T-helper 1 cell (primary cell): ENCODE data around the gene RTN4.

ENCODE experiments used
- DNase-seq, 5 donors: peaks; one replicate each; pipeline ENCODE4 v3.0.0-alpha.2; 2012 to 2020

Gene RTN4

DNA sequence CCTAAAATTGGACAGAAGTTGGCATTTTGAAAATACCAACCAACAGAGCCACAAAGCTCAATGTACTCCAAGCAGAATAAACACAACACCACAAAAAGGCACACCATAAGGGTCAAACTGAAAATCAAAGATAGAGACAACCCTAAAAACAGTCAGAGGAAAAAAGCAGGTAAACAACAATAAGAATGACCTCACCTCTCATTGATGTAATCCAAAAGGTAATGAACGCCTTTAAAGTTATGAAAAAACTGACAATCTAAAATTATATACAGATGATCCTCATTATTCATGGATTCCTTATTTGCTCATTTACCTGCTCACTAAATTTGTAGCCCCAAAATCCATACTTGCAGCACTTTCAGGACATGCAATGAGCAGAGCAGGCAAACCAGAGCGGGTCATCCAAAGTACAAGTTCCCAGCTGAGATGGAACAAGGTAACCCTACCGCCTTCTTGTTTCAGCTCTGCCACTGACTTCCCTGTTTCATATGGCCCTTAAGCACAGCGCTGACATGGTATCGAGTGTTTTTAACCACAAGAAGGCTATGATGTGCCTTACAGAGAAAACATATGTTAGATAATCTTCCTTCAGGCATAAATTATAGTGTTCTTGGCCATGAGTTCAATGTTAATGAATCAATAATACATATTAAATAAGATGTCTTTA lies 17.0 kb downstream of the RTN4 start:
- no peak for DNase-seq

DNA sequence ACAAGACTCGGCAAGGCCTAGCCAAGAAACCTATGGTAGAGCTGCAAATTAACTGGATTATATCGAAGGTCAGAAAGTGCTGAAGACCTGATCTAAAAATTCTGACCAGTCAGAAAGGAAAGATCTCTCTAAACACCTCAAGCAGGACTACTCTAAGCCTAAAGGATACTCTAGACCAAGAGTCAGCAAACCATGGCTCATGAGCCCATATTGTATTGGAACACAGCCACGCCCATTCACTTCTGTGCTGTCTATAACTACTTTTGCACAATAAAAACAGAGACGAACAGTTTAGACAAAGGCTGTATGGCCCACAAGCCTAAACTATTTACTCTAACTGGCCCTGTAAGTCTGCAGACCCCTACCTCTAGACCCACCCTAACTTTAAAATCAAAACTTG lies 18.7 kb downstream of the RTN4 start:
- no peak for DNase-seq

DNA sequence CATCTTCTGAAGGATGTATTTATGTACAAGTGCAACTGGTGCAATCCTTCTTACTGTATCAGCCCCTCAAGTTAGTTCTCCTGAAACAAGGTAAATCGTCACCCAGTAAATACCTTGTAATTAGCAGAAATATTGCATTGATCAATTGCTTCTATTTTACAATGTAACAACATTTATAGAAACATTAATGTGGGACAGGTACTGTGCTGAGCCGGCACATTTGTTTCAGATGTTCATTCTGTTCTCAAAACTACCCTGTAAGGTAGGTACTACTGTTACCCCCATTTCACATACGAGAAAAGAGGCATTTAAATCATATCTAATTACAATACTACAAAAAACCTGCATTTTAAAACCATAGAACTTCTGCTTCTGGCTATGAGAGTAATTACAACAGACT lies 19.5 kb downstream of the RTN4 start:
- no peak for DNase-seq

DNA sequence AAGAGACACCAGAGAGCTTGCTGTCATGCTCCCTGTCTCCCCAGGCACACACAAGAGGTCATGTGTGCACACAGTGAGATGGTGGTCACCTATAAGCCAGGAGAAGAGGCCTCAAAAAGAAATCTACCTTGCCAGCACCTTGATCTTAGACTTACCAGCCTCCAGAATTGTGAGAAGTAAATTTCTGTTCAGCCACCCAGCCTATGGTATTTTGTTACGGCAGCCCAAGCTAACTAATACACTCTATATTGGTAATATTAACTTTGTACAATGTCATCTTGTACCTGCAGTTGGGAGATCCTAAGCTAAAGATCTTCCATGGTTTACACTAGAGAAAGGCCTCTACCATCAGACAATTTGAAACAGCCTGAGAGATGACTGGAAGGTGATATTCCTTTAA lies 21.2 kb downstream of the RTN4 start:
- DNase-seq, result no peak

DNA sequence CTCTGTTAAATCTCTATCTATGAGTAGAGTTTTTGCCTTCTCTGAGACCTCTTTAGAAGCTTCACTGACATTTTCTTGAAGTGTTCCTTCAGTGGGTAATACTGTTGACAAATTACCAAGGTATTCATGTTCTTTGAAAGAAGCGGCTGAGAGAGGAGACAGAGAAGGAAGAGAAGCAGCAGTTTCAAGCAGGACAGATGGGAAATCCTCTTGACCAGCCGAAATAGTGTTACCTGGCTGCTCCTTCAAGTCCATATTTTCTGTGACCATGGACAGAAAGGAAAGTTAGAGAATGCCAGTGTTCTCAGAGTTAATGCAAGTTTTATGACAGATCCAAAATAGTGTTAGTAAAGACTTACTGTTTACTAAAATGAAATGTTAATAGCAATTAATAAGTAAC lies 23.0 kb downstream of the RTN4 start:
- DNase-seq, result no peak

DNA sequence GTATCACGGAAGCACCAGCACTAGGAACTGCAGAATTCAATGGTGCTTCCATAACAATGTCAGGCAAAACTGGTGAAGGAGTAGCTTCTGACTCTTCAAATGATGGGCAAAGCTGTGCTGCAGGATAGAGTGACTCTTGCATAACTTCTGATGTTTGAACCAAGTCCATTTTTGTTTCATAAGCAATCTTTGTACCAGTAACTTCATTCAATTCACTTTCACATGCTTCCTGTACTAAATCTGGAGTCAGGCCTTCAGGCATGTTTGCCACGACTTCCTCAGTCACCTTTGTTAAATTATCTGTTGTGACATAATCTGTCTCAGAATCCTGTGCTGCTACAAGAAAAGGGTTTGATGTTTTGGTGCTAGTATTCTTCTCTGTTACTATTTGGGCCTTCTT lies 24.0 kb downstream of the RTN4 start:
- DNase-seq, result no peak

DNA sequence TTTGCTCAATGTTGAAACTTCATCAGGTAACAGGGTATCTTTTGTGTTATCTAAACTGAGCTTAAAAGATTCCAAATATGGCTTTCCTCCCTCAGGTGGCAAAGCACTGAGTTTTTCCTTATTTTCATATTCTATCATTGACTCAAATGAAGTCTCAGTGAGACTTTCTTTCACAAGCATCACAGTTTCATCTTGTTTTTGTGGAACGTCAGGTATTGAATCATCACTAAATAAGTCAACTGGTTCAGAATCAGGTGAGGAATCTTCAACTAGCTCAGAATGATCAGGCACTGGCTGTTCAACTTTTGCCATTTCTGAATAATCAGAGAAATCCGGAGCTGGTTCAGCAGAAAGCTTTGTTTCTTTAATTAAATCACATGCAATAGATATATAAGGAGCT lies 24.6 kb downstream of the RTN4 start:
- DNase-seq, result no peak

DNA sequence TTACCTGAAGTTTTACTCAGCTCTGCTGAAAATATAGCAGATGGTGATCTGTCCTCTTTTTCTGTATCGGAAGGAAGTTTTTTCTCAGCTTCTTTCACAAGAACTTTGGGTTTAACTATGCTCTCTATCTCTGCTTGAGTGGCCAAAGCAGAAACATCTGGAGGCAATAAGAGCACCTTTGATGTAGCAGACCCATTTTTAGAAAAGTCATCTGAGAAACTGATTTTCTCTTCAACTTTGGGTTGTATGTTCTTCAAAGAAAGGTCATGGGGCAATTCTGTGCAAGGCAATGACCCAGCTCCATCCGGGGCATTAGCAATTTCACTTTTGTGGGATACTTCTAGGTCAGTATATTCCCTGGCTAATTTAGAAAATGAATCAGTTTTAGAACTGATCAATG lies 25.2 kb downstream of the RTN4 start:
- DNase-seq, result no peak

DNA sequence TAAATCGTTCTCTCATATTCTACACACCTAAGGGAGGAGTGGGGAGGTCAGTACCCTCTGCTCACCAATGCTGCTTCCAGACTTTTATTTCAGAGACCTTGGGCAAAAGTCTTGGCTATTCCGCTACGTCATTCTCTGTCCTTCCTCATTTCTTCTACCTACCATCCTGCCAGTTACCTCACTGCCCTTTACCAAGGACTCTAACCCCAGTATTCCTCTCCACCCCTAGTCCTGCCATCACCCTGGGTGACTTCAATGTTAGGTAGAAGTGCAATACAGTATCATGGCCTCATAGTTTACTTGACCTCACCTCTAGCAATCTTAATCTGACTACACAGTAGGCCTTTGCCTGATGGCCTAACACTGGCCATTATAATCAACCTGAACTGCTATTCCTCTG lies 27.8 kb downstream of the RTN4 start:
- DNase-seq, result no peak

DNA sequence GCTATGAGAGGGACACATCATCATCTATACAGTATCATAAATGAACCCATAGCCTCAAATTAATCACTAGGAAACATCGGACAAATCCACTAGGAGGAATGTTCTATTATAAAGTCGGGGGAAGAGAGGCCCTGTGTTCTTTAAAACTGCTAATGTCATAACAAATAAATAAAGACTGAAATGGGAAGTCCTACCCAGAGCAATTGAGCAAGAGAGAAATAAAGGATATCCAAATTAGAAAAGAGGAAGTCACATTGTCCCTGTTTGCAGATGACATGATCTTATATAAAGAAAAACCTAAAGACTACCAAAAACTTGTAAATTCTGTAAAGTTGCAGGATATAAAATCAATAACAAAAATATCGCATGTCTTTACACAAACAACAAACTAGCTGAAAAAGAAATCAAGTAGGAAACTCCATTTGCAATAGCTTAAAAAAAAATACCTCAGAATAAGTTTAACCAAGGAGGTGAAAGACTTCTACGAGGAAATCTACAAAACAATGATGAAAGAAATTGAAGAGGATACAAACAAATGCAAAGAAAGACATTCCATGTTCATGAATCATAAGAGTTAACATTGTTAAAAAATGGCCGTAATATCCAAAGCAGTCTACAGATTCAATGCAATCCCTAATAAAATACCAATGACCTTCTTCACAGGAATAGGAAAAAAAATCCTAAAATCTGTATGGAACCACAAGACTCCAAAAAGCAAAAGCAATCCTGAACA lies 30.6 kb downstream of the RTN4 start:
- no peak for DNase-seq

DNA sequence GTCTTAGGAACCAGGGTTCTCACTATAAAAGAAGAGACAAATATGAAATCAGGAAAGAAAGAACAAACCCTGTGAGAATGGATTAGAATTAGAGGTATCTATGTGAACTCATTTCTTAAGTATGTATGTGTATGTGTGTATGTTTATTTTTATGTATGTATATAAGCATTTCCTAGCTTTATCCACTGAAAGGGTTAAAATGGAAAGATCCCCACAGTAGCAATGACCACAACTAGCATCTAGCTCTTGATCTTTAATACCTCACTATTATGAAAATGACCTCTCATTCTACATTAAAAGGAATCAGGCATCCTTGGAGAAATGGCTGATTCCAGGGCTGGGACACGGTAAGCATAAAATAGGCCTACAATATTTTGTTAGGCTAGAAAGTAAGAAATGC lies 31.6 kb downstream of the RTN4 start:
- no peak for DNase-seq

DNA sequence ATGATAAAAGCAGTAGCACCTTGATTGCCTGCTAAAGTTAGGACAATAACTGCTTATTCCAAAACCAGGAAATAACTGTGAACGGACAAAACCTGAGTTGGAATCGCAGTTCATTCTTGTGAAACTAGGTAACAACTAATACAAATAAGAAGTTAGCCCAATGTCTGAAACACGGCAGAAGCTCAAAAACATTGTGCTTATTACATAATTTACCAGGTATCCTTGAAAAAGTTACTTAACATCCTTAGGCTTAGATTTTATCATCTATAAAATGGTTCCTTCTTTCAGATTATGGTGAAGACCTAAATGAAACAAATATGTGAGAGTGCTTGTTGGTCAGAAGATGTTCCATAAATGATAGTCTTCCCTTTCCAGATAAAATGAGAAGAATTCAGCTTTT lies 32.4 kb downstream of the RTN4 start:
- DNase-seq, result no peak

DNA sequence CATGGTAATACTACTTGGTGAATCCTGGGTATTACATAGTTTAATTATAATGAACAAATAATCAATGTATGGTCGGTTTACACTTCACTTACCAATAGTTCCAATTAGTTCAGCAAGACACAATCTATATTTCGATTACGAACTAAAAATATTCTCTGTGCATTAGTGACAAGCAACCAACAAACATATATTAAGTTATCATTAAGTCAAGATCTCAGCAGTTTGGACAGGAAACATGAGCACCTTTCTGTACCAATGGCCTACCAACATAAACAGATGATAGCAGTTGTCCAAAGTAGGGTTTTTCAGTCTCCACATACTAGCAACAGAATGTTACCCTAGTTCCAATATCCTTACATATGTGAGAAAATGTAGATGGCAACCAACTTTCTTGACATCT lies 32.8 kb downstream of the RTN4 start:
- DNase-seq, result no peak

DNA sequence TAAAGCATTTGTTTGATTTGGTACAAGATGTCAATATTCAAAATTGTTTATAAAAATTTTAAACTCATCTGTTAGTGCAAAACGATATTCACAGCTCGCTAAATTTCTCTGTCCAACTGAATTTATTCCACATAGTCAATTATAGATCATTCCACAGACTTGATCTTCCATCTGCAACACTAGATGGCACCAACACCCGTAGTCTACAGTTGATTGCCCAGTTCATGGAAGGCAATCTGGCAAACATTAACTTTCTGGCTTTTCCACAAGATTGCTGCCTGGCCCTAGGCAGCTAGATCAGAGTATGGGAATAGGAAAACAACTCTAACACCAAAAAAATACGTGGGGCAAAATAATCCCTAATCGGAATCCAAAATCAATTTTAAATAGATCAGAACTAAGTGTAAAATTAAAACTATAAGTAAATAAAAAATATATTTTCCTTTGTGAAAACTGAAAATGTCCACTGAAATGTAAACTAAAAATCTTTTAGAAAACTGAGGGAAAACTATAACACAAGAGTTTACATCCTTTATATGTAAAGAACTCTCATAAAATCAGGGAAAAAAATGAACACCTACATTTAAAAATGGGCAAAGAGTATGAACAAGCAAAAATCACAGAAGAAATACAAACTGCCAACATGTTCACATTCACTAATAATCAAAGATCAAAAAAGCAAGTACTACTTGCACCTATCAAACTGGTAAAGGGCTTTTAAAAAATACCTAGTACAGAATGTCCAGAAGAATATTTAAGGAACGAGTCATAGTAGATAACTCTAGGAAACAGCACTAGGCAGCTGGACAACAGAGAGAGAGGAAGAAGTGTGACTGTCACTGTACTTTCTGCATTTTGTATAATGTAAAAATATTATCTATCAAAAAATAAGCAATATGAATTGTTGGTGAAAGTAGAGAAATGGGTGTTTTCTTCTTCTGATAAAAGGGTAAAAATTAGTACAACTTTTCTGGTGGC lies 35.0 kb downstream of the RTN4 start:
- peak in 4 of 5 donors; percentile 7 to 22 (median 16) for DNase-seq

DNA sequence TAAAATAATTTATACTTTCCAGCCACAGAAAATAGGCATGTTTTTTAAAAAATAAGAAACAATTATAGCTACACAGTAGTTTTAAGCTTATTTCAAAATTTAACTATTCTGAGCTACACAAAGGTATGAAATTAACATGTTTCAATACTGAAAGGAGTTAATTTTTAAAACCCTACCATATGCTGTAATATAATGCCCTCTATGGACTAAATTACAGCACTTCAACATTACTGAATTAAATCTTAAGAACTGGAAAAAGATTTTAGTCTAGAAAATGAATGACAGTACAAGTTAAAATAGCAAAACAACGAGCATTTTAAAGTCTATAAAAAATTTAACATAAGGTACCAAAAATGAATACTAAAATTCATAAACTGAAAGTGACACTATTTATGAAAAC lies 36.3 kb downstream of the RTN4 start:
- DNase-seq, result no peak

DNA sequence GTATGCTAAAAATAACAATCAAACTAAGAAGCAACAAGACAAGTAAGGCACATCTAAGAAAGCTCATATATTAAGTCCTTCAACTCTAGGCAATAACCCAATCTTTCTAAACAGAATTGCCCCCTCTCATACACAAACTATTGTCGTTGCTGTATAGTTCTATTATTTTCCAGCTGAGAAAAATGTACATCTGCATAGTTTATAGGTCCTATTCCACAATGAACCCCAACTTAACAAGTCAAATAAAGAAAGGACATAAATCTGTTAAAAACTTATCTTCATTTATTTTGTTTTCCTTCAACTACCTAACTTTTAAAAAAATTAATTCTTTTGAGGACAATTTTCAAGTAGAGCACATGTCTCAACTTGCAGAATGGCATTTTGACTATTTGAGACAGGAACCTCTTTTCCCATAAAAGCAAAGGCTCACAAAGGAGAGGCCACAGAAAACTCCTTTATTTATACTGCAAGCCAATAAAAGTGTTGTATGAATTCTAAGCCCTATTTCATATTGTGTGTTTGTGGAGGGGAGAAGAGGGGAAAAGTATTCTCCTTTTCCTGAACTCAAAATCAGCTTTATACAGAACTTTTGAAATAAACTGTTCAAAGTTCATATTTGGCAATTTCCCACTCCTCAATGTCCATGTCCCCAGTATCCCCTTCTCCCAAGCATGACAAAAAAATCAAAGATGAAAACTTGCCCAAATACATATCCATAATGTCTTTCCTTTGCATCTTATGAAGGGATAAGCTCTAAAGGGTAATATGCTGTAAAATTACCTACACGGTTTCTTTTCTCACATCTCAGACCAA lies 37.4 kb downstream of the RTN4 start:
- no peak for DNase-seq

DNA sequence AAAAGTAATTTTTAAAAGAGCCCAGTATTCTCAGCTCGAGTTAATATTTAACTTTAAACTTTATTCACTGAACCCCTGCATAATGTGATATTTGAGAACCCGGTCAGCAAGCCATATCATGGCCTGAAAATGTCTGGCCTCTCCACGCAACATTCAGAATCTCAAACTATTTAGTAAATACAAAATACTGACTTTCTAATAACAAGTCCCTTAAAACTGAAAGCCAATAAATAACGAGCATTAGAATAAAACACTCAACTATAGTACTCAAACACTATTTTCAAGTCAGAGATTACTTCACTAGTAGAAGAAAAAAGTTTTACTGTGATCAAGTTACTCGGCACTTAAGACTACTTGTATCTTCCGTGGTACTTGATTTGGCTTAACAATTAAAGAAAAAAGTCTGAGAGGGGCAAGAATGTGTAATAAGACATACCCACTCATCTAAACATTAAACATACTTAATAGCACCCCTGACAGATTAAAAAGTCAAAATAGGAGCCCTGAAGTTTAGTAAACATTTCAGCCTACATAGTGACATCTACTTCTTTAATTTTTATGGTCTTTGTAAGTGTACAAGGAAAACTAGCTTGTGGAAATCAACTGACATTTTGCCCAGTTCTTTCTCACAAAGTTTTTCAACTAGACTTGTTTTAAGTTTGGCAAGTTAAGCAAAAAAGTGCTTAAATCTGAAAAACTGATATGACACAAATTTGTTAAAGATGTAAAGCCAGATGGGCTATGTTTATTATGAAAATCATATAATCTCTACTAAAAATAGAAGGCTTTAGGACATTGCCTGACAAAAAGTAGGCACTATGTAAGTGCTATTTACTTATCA lies 38.2 kb downstream of the RTN4 start:
- no peak for DNase-seq

DNA sequence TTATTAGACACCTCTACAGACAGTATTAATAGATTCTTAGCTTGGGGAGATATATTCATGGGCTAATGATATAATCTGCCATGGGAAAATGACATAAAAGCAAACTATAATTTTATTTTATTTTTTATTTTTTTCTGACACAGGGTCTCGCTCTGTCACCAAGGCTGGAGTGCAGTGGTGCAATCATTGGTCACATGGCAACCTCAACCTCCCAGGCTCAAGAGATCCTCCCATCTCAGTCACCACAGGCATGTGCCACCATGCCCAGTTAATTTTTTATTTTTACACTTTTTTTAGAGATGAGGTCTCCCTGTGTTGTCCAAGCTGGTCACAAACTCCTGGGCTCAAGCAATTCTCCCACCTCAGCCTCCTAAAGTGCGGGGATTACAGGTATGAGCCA lies 39.3 kb downstream of the RTN4 start:
- no peak for DNase-seq

DNA sequence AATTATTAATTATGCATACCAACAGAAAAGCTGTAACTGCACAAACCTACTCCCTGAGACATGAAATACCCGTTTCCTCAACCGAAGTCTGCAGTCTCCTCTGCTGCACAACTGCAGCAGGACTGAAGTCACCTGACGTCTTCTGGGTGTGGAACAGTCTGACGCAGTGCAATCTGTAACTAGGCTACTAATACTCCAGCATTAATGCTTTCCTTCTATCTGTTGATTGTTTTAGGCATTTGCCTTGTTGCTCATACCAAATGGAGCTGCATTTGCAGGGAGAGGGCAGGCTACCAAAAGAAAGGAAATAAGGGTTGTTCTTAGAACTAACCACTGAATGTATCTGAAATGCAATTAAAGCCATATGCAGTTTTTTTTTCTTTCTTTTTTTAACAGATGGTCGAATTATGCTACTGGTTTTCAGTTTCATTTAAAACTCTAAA lies 40.1 kb downstream of the RTN4 start:
- peak in 4 of 5 donors; percentile 25 to 65 (median 41) for DNase-seq

DNA sequence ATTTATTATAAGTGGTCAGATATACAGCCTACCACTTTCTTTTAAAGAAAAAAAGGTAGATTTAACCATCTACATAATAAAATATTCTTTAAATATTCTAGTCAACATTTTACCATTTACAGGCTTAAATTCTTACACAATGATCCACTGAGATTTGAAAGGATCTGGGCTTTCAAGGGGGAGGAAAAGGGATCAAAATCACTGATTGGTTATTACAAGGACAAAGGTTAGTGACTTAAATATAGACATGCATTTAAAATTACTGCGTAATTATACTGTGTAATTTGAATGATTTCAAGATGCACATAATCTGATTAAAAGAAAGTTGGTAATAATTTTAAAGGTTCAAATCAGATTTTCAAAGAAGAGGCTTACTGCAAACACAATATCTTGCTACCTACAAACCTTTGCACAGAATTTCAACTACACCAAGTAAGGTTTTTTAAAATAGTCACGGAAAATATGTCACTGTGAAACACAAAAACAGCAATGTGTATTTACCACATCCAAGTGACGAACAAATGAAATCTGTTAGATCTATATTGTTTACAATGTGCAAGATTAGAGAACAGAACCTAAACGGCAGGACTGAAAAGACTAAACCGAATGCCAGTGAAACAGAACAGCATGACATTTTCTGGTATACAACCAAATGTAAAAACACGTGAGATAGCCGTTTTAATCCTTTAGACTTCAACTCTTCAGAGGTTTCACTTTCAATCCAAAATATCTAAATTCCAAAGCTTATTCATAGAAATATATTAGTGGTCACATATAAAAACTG lies 40.8 kb downstream of the RTN4 start:
- peak in 1 of 5 donors; percentile 6 for DNase-seq

DNA sequence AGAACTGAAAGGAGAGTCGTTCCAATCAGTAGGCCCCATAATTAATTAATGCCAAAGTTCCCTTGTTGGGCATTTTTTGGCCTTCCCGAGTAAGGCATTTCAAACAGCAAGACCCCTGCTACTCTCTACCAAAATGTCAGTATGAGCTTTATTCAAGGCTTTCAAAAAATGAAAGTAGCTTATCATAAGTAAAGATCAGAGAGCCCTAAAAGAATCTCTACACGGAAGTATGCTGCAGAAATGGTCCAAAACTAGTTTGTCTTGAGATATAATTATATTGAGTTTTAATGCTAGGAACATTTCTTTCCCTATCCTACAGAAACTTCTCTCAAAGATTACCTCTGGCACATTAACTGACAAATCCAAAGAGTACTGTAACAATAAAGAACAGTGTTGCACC lies 43.9 kb downstream of the RTN4 start:
- no peak for DNase-seq
